ENCODE data around the gene ARHGEF38.
"Not testable (repeated sequence)": the region's sequence is repeated elsewhere in the genome, so short reads cannot be mapped to it uniquely, and the experiment has no call there.

The ARHGEF38 gene

GRCh38 chr4:105714071-105714521 lies 161.7 kb downstream of the ARHGEF38 start:
- DNase-seq (ENCODE audit: low spot score), result no peak

GRCh38 chr4:105714932-105715331 lies 162.5 kb downstream of the ARHGEF38 start:
- DNase-seq (ENCODE audit: low spot score), result no peak

- DNase-seq (ENCODE audit: low spot score), result peak; percentile 58
These were observed 163.4 kb downstream of the ARHGEF38 start for GRCh38 chr4:105715692-105716278.

- no peak for DNase-seq (ENCODE audit: low spot score)
These were observed 166.8 kb downstream of the ARHGEF38 start for GRCh38 chr4:105719204-105719603.

DNA sequence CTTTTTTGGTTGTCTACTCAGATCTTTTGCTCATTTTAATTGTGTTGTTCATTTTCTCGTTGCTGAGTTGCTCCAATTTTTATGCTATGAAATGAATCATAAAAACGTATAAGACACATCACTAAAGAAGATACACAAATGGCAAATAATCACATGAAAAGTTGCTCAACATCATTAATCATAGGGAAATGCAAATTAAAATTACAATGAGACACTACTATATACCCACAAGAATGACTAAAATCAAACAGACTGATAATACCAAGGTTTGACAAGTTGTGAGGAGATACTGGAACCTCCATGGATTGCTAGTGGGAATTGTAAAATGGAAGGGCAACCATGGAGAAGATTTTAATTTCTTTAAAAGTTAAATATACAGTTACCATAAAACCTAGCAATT lies 173.2 kb downstream of the ARHGEF38 start:
- DNase-seq (ENCODE audit: low spot score), result no peak

DNA sequence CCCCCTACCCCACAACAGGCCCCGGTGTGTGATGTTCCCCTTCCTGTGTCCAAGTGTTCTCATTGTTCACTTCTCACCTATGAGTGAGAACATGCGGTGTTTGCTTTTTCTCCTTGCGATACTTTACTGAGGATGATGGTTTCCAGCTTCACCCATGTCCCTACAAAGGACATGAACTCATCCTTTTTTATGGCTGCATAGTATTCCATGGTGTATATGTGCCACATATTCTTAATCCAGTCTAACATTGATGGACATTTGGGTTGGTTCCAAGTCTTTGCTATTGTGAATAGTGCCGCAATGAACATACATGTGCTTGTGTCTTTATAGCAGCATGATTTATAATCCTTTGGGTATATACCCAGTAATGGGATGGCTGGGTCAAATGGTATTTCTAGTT lies 177.5 kb downstream of the ARHGEF38 start:
- not testable (repeated sequence) for DNase-seq (ENCODE audit: low spot score)
